T-helper 2 cell treated with Interferon-gamma antibody and Interleukin-4, amounts not matched to agents 100 ng/mL and 5 ng/mL, for 36 hours (primary cell): ENCODE data around the gene XAGE1B. TPM values are rescaled to one million over a fixed set of nuclear protein-coding genes. Genes with fewer than 3 reads are reported as not detected.
"Not testable (repeated sequence)": the region's sequence is repeated elsewhere in the genome, so short reads cannot be mapped to it uniquely, and the experiment has no call there.

ENCODE experiments used
- intact Hi-C: fragments of 100-400 bp; cut with micrococcal nuclease; formaldehyde crosslinking; loops from one replicate; pipeline ENCODE4 v1.15.1; 2023
- total RNA-seq: library from RNA; stranded (reverse); gene quantifications from 2 replicates; pipeline ENCODE4 v1.2.3, GENCODE V29; 2022

Gene XAGE1B, protein sequence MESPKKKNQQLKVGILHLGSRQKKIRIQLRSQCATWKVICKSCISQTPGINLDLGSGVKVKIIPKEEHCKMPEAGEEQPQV
- not detected in 2 replicates for total RNA-seq

DNA sequence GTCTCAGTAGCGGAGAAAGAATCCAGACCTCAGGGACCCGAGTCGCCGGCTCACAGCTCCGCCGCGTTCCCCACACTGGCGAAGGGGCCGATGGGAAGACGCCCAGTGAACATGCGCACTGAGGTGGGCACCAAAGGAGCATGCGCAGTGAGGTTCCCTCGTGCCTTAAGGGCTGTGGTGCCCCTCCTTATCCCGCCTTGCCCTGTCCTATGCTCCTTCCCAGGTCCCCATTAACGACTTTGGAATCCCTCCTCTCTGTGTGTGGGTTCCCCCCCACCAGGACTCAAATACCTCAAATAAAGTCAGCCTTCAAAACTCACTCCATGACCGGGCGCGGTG, at the start of gene XAGE1B:
XAGE1B (minus strand) TSS at position 77 of the 339 bp plus-strand sequence. CDS start 1,536 bp downstream, outside the sequence.
- intact Hi-C loops = not testable (repeated sequence)

DNA sequence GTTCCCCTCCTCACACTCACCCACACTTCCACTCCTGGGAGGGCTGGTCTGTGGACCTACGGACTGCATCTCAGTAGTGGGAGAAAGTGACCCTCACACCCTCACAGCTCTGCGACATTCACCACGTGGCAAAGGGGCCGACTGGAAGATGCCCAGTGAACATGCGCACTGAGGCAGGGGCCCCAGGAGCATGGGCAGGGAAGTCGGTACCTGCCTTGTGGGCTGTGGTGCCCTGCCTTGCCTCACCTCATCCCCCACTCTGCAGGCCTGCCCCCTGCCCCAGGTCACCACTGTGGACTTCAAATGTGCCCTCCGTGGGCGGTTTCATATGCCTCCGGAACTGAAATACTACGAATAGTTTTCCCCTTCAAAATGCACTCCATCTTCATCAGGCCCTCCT, 46.2 kb upstream of the XAGE1B start:
- intact Hi-C loops = no loop called here

DNA sequence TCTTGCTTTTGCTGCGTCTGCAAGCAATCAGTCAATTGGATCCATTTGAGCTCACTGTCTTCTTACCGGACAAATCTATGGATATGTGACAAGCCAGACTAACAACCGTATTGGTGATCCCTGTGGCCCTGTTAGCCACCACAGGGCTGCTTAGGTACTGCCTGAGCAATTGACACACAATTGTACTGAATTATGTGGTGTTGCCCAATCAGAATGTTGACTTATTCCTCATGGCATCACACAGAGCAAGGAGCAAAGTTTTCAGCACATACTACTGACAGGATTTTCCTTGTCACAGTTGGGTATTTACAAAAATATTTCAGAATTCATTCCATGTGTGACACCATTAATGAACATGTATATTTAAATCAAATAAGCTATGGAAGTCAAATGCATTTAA, 41.3 kb upstream of the XAGE1B start:
- intact Hi-C loops = no loop called here

DNA sequence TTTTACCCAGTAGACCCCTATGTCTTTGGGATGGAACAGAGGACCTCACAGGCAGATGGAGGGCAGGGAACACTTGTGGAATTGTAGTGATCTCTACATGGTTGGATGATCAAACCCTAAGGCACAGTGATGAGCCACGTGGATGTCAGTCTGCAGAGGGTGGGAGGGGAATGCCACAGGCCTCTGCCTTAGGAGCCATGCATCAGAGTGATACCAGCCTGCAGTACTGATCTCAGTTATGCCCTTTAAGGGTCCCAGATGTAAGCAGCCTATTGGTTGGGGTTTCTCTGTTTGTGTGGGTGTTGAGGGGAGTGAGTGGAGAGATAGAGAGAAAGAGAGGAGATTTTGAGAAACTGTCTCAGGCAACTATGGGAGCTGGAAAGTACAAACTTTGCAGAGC, 39.9 kb upstream of the XAGE1B start:
- intact Hi-C loops = no loop called here

DNA sequence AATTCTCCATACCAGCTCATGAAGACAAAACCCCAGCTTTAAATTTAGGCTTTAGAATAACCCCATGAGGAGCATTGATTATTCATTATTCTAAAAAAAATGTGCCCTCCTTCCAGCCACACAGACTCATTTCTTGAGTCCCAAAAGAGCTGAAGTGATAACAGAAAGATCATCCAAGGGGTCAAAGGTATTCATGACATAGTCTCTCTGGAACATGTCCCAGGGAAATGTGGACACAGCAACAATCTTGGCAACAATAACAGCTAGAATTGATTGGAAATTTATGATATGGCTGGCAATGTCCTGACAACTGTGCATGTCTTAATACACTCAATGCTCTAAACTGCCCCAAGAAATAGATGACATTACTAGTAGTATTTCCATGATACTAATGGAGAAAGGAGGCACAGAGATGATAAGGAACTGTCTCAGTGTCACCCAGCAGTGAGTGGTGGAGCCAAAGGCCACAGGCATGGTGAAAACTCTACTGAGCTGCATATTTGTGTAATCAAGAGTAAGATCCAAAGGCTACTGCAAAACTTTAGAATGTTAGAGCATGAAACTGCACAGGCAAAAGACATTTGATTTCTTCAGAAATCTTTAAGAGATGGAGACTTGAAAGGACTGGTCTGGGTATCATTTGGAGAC, 37.3 kb upstream of the XAGE1B start:
- intact Hi-C loops = no loop called here

DNA sequence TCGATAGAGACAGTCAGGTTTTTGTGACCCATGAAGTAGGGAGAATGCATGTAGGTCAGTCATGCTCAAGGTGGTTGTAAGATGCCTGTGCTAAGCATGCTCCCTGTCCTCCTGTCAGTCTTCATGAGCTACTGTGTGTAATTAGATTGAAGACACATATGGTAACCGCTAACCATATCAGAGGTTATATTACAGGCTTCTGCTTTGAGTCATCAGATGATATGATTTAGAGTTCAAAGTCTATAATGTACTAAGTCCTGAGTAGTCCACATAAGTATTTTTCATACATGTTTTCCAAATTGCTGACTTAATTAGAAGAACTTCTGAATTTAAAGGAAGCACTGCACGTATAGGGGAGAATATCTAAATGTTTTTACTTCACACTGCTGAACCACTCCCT, 31.9 kb upstream of the XAGE1B start:
- intact Hi-C loops = not testable (repeated sequence)

DNA sequence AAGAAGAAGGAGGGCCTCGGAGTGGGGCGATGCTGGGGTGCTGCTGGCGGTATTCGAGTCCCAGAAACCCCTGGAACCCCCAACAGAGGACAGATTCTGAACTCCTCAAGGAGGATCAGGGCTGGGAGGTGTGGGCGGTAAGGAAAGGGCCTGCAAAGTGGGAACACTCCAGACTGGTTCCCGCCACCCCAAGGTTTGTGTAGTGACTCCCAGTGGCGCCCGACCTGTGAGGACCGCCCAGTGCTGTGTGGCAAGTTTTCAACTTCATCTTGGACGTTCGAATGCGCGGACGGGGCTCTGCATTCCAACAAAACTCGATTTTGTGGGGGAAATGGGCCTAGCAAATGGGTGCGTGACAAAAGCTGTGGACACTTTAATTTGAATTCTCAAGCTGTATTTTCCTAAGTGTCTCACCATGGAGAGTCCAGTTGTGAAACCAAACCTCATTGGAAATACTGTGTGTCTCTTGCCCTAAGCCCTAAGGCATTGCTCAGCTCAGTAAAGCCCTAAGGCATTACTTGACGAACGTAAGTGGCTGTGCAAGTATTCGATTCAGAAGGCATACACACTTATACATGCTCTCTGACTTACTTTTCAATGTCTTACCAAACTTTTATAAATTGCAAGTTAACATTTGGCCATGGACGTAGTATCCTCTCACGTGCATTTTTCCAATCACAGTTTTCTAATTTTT, 27.4 kb upstream of the XAGE1B start:
- intact Hi-C loops = no loop called here

DNA sequence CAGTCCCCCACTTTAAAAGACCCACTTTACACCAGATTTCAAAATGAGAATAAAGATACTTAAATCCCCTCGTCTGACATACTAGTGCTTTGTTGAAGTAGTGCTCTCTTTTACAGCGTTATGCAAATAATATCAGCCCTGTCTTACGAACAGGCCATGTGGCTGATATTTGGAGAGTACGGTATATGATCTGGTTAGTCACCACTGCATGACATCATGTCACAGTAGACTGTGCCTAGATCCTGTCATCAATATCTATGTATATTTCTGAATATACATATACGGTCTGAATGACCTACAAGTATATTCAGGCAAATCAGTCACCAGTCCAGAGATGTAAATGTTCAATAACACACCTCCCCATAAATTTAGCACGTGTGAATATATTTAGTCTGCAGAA, 25.4 kb upstream of the XAGE1B start:
- intact Hi-C loops = no loop called here

DNA sequence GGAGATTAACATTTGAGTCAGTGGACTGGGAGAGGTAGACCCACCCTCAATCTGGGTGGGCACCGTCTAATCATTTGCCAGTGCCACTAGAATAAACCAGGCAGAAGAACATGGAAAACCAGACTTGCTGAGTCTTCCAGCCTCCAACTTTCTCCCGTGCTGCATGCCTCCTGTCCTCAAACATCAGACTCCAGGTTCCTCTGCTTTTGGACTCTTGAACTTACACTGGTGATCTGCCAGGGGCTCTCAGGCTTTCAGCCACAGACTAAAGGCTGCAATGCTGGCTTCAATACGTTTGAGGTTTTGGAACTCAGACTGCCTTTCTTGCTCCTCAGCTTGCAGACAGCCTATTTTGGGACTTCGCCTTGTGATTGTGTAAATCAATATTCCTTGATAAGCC, 24.2 kb upstream of the XAGE1B start:
- intact Hi-C loops = not testable (repeated sequence)

DNA sequence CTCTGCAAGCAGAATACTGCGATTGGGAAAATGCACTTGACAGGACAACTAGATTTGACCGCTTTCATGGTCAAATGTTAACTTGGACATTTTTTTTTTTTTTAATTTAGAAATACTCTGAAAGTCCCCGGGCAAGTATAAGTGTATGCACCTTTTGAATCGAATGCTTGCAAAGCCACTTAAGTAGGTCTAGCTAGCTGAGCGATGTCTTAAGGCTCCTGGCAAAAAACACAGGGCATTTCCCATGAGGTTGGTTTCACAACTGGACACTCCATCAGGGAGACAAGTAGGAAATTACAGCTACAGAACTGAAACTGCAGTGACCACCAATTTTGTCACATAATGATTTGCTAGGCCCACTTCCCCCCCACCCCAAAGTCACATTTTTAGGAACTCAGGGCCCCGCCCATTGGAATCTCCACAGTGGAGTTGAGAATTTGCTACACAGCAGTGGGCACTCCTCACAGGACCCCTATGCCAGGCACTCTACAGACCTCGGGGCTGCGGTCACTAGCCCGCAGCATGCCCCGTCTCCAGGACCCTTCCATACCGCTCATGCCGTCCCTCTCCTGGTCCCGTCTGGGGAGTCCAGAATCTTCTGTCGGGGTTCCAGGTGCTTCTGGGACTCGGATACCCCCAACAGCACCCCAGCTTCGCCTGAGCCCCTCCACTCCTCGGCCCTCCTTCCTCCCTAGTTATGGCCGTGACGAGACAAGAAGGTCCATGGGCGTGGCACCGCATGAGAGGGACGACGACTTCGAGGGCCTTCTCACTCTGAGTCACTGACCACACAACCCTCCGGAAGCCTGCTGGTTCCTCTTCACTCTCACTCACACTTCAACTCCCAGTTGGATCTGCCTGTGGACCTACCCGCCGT, 515 bp downstream of the XAGE1B start:
- intact Hi-C loops = not testable (repeated sequence)

DNA sequence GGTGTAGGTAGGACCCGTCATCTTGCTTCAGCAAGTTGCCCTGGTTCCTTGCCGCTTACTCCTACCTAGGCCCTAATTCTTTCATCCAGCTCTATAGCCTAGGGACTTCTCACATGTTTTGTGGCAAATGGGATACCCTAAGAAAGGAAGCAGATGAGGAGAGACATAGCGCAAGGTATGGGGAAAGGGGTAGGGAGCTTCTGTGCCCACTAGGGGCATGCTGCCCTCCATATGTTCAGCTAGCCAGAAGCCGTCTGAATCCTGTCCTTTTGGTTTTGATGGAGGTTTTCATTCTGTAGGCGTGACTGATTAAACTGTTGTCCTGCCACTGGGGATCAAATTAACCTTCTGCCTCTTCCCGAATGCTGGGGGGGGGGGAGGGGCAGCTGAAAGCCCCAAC, 5.7 kb downstream of the XAGE1B start:
- intact Hi-C loops = not testable (repeated sequence)

DNA sequence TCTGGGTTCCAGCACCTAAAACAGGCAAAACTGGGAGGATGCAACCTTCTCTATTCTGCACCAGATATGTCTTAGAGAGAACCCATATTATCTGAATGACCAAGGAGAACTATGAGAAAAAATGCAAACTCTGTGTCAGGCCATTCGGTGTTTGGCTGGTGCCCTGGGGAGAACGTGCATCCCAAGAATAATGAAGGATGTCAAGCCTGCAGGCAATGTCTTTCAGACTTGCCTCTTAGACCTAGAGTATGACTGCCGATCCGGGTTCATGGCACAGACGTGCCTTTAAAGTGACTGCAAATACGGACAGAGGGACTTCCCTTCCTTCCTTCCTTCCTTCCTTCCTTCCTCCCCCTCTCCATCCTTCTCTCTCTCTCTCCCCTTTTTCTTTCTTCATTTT, 6.9 kb downstream of the XAGE1B start:
- intact Hi-C loops = no loop called here

DNA sequence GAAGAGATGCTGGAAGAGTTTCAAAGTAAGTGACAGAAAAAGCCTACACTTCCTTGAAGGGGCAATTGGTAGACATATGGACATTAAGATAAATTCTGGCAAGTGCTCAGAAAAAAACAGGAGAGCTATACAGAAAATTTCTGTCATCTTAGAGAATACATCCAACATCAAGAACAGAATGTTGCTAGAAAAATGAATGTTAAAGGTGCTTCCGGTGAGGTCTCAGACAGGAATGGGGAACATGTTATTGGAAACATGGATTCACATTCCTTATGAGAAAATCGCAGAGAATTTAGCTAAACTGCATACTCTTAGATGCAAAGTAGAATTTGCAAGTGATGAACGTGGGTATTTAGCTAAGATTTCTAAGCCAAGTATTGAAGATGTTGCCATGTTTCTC, 9.5 kb downstream of the XAGE1B start:
- intact Hi-C loops = no loop called here

DNA sequence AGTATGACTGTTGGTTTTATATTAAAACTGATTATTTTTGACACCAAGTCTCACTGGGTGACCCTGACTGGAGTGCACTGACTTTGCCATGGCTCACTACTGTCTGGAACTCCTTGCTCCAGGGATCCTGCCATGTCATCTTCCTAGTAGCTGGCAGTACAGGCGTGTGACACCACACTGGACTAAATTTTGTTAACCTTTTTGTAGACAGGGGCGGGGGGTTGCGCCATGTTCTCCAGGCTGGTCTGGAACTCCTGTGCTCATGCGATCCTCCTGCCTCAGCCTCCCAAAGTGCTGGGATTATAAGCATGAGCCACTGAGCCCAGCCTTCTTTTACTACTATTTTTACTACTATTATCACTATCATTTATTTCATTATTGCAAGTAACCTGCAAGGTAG, 12.3 kb downstream of the XAGE1B start:
- intact Hi-C loops = no loop called here

DNA sequence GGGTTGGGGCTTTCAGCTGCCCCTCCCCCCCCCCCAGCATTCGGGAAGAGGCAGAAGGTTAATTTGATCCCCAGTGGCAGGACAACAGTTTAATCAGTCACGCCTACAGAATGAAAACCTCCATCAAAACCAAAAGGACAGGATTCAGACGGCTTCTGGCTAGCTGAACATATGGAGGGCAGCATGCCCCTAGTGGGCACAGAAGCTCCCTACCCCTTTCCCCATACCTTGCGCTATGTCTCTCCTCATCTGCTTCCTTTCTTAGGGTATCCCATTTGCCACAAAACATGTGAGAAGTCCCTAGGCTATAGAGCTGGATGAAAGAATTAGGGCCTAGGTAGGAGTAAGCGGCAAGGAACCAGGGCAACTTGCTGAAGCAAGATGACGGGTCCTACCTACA, 15.5 kb downstream of the XAGE1B start:
- intact Hi-C loops = not testable (repeated sequence)

DNA sequence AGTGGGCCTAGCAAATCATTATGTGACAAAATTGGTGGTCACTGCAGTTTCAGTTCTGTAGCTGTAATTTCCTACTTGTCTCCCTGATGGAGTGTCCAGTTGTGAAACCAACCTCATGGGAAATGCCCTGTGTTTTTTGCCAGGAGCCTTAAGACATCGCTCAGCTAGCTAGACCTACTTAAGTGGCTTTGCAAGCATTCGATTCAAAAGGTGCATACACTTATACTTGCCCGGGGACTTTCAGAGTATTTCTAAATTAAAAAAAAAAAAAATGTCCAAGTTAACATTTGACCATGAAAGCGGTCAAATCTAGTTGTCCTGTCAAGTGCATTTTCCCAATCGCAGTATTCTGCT, 20.5 kb downstream of the XAGE1B start:
- intact Hi-C loops = not testable (repeated sequence)

DNA sequence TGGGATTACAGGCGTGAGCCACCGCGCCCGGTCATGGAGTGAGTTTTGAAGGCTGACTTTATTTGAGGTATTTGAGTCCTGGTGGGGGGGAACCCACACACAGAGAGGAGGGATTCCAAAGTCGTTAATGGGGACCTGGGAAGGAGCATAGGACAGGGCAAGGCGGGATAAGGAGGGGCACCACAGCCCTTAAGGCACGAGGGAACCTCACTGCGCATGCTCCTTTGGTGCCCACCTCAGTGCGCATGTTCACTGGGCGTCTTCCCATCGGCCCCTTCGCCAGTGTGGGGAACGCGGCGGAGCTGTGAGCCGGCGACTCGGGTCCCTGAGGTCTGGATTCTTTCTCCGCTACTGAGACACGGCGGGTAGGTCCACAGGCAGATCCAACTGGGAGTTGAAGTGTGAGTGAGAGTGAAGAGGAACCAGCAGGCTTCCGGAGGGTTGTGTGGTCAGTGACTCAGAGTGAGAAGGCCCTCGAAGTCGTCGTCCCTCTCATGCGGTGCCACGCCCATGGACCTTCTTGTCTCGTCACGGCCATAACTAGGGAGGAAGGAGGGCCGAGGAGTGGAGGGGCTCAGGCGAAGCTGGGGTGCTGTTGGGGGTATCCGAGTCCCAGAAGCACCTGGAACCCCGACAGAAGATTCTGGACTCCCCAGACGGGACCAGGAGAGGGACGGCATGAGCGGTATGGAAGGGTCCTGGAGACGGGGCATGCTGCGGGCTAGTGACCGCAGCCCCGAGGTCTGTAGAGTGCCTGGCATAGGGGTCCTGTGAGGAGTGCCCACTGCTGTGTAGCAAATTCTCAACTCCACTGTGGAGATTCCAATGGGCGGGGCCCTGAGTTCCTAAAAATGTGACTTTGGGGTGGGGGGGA, 21.1 kb downstream of the XAGE1B start, which contains the start of gene XAGE1A:
XAGE1A (plus strand) TSS at position 264 of the 874 bp plus-strand sequence. CDS start 1,554 bp downstream, outside the sequence.
- intact Hi-C loops = not testable (repeated sequence)

DNA sequence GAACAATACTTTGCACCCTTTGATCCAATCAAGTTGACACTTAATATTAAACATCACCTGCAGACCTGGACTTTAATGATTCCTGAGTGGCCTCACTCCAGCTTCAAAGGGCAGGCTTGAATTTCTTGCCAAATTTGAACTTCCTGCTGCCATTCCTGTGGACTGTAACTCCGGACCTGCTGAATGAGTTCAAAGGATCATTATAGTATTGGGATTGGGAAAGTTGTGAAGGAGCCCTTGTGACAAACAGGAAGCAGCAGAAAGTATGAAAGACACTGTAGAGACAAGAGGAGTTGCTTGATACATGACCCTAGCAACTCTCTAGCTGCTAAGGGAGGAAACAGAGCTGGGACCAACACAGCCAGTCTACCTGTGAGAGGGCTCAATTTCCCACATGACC, 45.6 kb downstream of the XAGE1B start:
- intact Hi-C loops = not testable (repeated sequence)
